A673 (cell line): Measurements from ENCODE around the gene DNLZ. TPM values are rescaled to one million over a fixed set of nuclear protein-coding genes. Genes with fewer than 3 reads are reported as not detected.

Source experiments
- BruUV-seq: library from RNA; stranded (reverse); fragments of 400-500 nt; replicated peaks from 2 replicates; lab custom pipeline; 2021; lab: Mats Ljungman, UMichigan
- CTCF ChIA-PET: fragments of 300-600 bp; sonication (Branson Sonifier 250); formaldehyde crosslinking; loops from one replicate; lab custom pipeline; 2022; ENCODE audit warnings: antibody characterized with exemption; lab: Charles Lee
- POLR2A ChIA-PET: fragments of 300-600 bp; sonication (Branson Sonifier 250); formaldehyde crosslinking; loops from one replicate; lab custom pipeline; 2022; ENCODE audit warnings: antibody characterized with exemption; ENCODE audit not compliant: low non-redundant PET; lab: Charles Lee
- DNase-seq: peaks from one replicate; pipeline ENCODE4 v3.0.0-alpha.2; 2015; ENCODE audit warnings: low spot score
- H3K27ac ChIP-seq: fragments of 200-600 bp; sonication (generic); 2 replicates; pipeline ENCODE4 v1.5.1; 2016; ENCODE audit warnings: mixed run types, low read depth, mild to moderate bottlenecking, mixed read lengths, antibody characterized with exemption, low read length; ENCODE audit not compliant: poor library complexity, severe bottlenecking
- H3K27me3 ChIP-seq: fragments of 200-600 bp; sonication (generic); replicated peaks from 2 replicates; pipeline ENCODE4 v1.6.1; 2017; ENCODE audit warnings: mixed run types, low read depth, mild to moderate bottlenecking, mixed read lengths, antibody characterized with exemption, low read length; ENCODE audit not compliant: insufficient read depth, poor library complexity
- H3K36me3 ChIP-seq: fragments of 200-600 bp; sonication (generic); 2 replicates; pipeline ENCODE4 v1.6.1; 2016; ENCODE audit warnings: mixed run types, mild to moderate bottlenecking, mixed read lengths, antibody characterized with exemption, low read length; ENCODE audit not compliant: insufficient read depth, poor library complexity, severe bottlenecking
- H3K4me1 ChIP-seq: fragments of 200-600 bp; sonication (generic); 2 replicates; pipeline ENCODE4 v1.6.1; 2017; ENCODE audit warnings: mixed run types, mild to moderate bottlenecking, mixed read lengths, antibody characterized with exemption, low read length; ENCODE audit not compliant: insufficient read depth, poor library complexity, severe bottlenecking
- H3K4me3 ChIP-seq: fragments of 200-600 bp; sonication (generic); 2 replicates; pipeline ENCODE4 v1.5.1; 2016; ENCODE audit warnings: low read depth, mixed run types, mild to moderate bottlenecking, mixed read lengths, low read length; ENCODE audit not compliant: poor library complexity, severe bottlenecking
- H3K9me3 ChIP-seq: fragments of 200-600 bp; sonication (generic); 2 replicates; pipeline ENCODE4 v1.6.1; 2016; ENCODE audit warnings: mixed run types, low read depth, mild to moderate bottlenecking, mixed read lengths, antibody characterized with exemption, low read length; ENCODE audit not compliant: poor library complexity, severe bottlenecking
- EZH2 ChIP-seq: fragments of 200-600 bp; sonication (generic); IDR thresholded peaks from 2 replicates; pipeline ENCODE4 v1.6.1; 2017; ENCODE audit warnings: borderline replicate concordance, low read depth, mild to moderate bottlenecking, mixed read lengths, antibody characterized with exemption, low read length; ENCODE audit not compliant: poor library complexity, severe bottlenecking
- intact Hi-C: fragments of 100-400 bp; cut with micrococcal nuclease; formaldehyde crosslinking; loops from one replicate; pipeline ENCODE4 v1.10.0; 2022; ENCODE audit not compliant: unreplicated experiment
- total RNA-seq: library from RNA; stranded (reverse); gene quantifications from 2 replicates; pipeline ENCODE4 v1.2.3, GENCODE V29; 2021
- TF ChIP-seq, protein P1 (sequence below): fragments of 300-800, 200-600 bp; sonication (generic); conservative IDR thresholded peaks from 2 replicates; pipeline ENCODE4 v1.5.1; 2017; ENCODE audit warnings: low read depth, mild to moderate bottlenecking, antibody characterized with exemption, low read length, moderate library complexity, mixed read lengths

The DNLZ gene
- total RNA-seq, 1 experiment from 2014 or later: 37.3 TPM

DNA sequence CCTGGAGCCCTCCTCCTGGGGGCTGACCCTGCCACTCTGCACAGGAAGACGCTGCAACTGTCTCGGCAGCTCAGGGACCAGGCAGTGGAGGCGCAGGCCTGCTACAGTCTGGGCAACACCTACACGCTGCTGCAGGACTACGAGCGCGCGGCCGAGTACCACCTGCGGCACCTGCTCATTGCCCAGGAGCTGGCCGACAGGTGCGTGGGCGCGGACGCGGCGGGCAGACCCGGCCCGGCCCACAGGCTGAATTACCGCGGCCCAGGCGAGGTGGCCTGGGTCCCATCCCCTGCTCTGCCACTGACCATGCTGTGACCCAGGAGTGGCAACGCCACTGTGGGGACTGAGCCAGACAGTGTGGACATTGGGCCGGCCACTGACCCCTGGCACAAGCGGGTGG, 25.0 kb downstream of the DNLZ start:
- peaks cover 12% of the 10 kb centered on the region for H3K4me1 ChIP-seq
- peaks cover 7% of the 10 kb centered on the region for H3K36me3 ChIP-seq
- no peak overlapping the region for H3K4me3 ChIP-seq
- CTCF ChIA-PET: no interaction called here
- H3K27me3 ChIP-seq: no peaks in the 10 kb centered on the region
- no TSS peak for BruUV-seq
- DNase-seq: no peak
- intact Hi-C loops: no loop called here
- no peak for TF ChIP-seq EZH2
- TF ChIP-seq, protein P1, sequence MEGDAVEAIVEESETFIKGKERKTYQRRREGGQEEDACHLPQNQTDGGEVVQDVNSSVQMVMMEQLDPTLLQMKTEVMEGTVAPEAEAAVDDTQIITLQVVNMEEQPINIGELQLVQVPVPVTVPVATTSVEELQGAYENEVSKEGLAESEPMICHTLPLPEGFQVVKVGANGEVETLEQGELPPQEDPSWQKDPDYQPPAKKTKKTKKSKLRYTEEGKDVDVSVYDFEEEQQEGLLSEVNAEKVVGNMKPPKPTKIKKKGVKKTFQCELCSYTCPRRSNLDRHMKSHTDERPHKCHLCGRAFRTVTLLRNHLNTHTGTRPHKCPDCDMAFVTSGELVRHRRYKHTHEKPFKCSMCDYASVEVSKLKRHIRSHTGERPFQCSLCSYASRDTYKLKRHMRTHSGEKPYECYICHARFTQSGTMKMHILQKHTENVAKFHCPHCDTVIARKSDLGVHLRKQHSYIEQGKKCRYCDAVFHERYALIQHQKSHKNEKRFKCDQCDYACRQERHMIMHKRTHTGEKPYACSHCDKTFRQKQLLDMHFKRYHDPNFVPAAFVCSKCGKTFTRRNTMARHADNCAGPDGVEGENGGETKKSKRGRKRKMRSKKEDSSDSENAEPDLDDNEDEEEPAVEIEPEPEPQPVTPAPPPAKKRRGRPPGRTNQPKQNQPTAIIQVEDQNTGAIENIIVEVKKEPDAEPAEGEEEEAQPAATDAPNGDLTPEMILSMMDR: no peak
- no peaks in the 10 kb centered on the region for H3K9me3 ChIP-seq
- POLR2A ChIA-PET: no interaction called here
- H3K27ac ChIP-seq: no peak overlapping the region

- TF ChIP-seq EZH2: no peak
- TF ChIP-seq, protein P1: no peak
- no peaks in the 10 kb centered on the region for H3K9me3 ChIP-seq
- H3K27ac ChIP-seq: no peak overlapping the region
- no peak overlapping the region for H3K4me3 ChIP-seq
- BruUV-seq: no TSS peak
- CTCF ChIA-PET: no interaction called here
- H3K4me1 ChIP-seq: peaks cover 8% of the 10 kb centered on the region
- POLR2A ChIA-PET: no interaction called here
- H3K36me3 ChIP-seq: peaks cover 7% of the 10 kb centered on the region
- intact Hi-C loops: no loop called here
- H3K27me3 ChIP-seq: no peaks in the 10 kb centered on the region
- DNase-seq: no peak
Measured at GRCh38 chr9:136337416-136338395, 25.8 kb downstream of the DNLZ start.

DNA sequence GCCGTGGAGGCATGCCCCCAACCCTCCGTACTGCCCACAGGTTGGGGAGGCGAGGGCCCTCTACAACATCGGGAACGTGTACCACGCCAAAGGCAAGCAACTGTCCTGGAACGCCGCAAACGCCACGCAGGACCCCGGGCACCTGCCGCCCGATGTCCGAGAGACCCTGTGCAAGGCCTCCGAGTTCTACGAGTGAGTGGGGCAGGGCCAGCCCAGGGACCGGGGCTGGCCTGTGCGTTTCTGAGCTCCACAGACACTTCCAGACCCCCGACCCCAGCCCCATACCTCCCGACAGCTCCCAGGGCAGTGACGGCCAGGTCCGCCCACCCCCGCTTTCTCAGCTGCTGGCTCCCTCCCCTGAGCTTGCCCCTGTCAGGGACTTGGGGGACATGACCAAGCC, 26.7 kb downstream of the DNLZ start:
- Histone ChIP-seq H3K9me3 (no peaks in the 10 kb centered on the region), H3K4me3 (no peak overlapping the region), H3K27ac (no peak overlapping the region), H3K27me3 (no peaks in the 10 kb centered on the region), H3K36me3 (peaks cover 7% of the 10 kb centered on the region), H3K4me1 (peaks cover under 1% of the 10 kb centered on the region)
- CTCF ChIA-PET: no interaction called here
- POLR2A ChIA-PET: no interaction called here
- TF ChIP-seq, protein P1: no peak
- no peak for TF ChIP-seq EZH2
- intact Hi-C loops: no loop called here
- no TSS peak for BruUV-seq
- no peak for DNase-seq
